Measurements from ENCODE around the gene PABPN1.

GRCh38 chr14:23322568-23323517, 1.6 kb downstream of the PABPN1 start:
- TF ChIP-seq MYNN (IDR thresholded peaks at IDR 0.05) (no peak), MYNN (CRISPR knock-in tag; IDR thresholded peaks at IDR 0.05) (no peak), ZNF121 (CRISPR knock-in tag; conservative IDR thresholded peaks at IDR 0.05) (no peak), SREBF2 (CRISPR knock-in tag; IDR thresholded peaks at IDR 0.05) (no peak), PATZ1 (CRISPR knock-in tag; IDR thresholded peaks at IDR 0.05; ENCODE audit: borderline replicate concordance) (no peak), CEBPG (CRISPR knock-in tag; IDR thresholded peaks at IDR 0.05) (no peak), CEBPG (tag; conservative IDR thresholded peaks at IDR 0.05 in 1 of 2, IDR thresholded peaks at IDR 0.05 in 1 of 2) (no peak), E2F8 (IDR thresholded peaks at IDR 0.05; ENCODE audit: low read depth, partially characterized antibody) (no peak), POU5F1 (IDR thresholded peaks at IDR 0.05; ENCODE audit: borderline replicate concordance, low read depth, low read length, partially characterized antibody) (no peak)

Data from K562 (cell line).